RWPE2 (cell line): Measurements from ENCODE around the gene EIF1AD.
A peak's percentile ranks its signal among the peaks of the same experiment; 100 is the strongest.

Experiments
- ATAC-seq: fragments of 200-7000 bp; cut with Tn5 transposase; 3 replicates; pipeline ENCODE4 v1.9.1; 2021; ENCODE audit warnings: low read depth
- DNase-seq: peaks from one replicate; pipeline ENCODE4 v3.0.0-alpha.2; 2020; ENCODE audit warnings: low spot score
- H3K27ac ChIP-seq: fragments of 450-650 bp; 2 replicates; pipeline ENCODE4 v1.5.1; 2017; ENCODE audit warnings: mild to moderate bottlenecking; ENCODE audit not compliant: poor library complexity, severe bottlenecking
- H3K27me3 ChIP-seq: fragments of 250-450 bp; sonication (Bioruptor Pico); 2 replicates; pipeline ENCODE4 v1.5.1; 2021; ENCODE audit warnings: mild to moderate bottlenecking, moderate library complexity; ENCODE audit not compliant: insufficient read depth, poor library complexity, severe bottlenecking
- H3K36me3 ChIP-seq: fragments of 250-450 bp; sonication (Bioruptor Pico); 2 replicates; pipeline ENCODE4 v1.5.1; 2020; ENCODE audit warnings: low read depth, mild to moderate bottlenecking, moderate library complexity
- H3K4me1 ChIP-seq: fragments of 250-450 bp; sonication (Bioruptor Pico); 2 replicates; pipeline ENCODE4 v1.5.1; 2021; ENCODE audit warnings: mild to moderate bottlenecking, moderate library complexity; ENCODE audit not compliant: insufficient read depth, poor library complexity, severe bottlenecking
- H3K4me3 ChIP-seq: fragments of 250-450 bp; sonication (Bioruptor Pico); 2 replicates; pipeline ENCODE4 v1.5.1; 2021; ENCODE audit warnings: mild to moderate bottlenecking, moderate library complexity; ENCODE audit not compliant: severe bottlenecking
- H3K9me3 ChIP-seq: fragments of 250-450 bp; sonication (Bioruptor Pico); 2 replicates; pipeline ENCODE4 v1.5.1; 2021; ENCODE audit warnings: mild to moderate bottlenecking, moderate library complexity; ENCODE audit not compliant: severe bottlenecking
- TF ChIP-seq, protein P1 (sequence below): fragments of 450-650 bp; IDR thresholded peaks from one replicate; pipeline ENCODE4 v1.5.1; 2017; ENCODE audit warnings: mild to moderate bottlenecking, moderate library complexity; ENCODE audit not compliant: poor library complexity, severe bottlenecking

EIF1AD gene

DNA sequence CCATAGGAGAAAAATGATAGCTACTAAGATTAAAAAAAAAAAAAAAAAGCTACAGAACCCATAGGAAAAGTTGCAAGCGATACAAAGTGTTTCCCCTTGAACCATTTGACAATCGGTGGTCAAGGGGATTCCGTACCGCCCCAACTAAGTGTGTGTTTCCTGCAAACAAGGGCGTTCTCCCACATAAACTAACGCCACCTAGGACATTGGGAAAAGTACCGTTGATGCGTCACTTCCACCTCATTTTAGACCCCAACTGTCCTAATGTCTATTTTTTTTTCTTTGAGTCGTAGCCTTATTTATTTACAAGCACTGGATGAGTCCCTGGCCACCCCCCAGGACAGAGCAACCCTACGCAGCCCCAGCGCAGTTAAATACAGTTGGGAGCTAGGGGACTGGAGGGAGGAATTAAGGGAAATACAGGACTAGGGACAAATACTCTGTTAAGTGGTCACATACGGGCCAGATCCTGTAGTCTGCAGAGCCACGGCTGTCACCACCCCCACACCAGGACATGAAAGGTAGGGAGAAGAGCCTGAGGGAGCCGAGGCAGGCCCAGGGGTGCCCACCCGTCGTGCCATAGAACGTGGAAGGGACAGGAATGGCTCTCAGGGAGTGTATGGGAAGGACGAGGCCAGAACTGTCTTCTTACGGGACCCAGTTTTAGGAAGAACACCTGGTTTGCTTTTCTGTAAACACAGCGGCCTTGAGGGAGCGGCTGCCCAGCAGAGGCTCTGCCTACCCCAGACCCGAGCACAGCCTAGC, 19.0 kb downstream of the EIF1AD start:
- TF ChIP-seq, protein P1, sequence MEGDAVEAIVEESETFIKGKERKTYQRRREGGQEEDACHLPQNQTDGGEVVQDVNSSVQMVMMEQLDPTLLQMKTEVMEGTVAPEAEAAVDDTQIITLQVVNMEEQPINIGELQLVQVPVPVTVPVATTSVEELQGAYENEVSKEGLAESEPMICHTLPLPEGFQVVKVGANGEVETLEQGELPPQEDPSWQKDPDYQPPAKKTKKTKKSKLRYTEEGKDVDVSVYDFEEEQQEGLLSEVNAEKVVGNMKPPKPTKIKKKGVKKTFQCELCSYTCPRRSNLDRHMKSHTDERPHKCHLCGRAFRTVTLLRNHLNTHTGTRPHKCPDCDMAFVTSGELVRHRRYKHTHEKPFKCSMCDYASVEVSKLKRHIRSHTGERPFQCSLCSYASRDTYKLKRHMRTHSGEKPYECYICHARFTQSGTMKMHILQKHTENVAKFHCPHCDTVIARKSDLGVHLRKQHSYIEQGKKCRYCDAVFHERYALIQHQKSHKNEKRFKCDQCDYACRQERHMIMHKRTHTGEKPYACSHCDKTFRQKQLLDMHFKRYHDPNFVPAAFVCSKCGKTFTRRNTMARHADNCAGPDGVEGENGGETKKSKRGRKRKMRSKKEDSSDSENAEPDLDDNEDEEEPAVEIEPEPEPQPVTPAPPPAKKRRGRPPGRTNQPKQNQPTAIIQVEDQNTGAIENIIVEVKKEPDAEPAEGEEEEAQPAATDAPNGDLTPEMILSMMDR = no peak
- no peak for DNase-seq

DNA sequence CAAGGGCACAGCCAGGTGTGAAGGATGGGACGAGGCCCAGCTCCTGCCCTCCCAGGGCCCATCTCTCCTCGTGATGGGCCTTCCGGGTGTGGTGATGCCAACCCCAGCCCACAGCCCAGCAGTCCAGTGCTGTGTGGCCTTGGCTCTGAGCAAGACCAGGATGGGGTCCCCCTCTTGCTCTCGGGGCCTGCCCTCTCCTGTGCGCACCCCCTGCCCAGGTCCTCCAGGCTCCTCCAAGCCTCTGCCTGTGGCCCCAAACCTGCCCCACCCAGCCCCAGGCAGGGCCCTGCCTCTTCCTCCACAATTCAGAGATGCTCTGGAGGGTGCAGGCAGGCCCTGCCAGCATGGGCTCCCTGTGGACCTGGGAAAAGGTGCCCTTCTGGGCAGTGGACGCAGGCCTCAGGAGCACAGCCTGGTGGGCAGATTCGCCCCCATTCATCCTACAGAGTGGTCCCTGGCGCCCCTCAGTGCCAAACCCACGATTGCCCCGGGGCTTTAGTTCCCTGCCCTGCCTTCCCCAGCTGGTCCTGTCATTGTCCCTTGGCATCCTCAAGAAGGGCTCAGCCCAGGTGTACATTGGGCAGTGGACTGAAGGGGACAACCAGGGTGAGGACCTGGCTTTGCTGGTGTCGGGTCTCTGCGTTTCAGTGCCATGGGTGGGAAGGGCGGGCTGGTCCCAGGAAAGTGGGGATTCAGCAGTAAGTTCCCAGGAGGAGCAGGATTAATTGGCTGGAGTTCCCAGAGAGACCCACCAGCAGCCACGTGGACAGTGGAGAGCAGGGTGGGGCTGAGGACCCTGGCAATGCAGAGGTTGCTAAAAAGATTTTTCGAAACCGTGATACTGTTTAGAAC, 19.8 kb downstream of the EIF1AD start:
- Histone ChIP-seq H3K4me1 (no peaks in the 10 kb centered on the region), H3K9me3 (no peaks in the 10 kb centered on the region), H3K4me3 (no peak overlapping the region), H3K27me3 (no peaks in the 10 kb centered on the region), H3K27ac (no peak overlapping the region), H3K36me3 (peaks cover 19% of the 10 kb centered on the region)
- ATAC-seq = peak; percentile 19; the same call in 2 of the 3 replicates
- TF ChIP-seq, protein P1 = no peak
- DNase-seq = no peak

More for the DNA sequence above, 19.0 kb downstream of the EIF1AD start:
- Histone ChIP-seq H3K27ac (no peak overlapping the region), H3K36me3 (peaks cover 11% of the 10 kb centered on the region; the same call in 1 of the 2 replicates), H3K9me3 (no peaks in the 10 kb centered on the region), H3K4me1 (no peaks in the 10 kb centered on the region), H3K27me3 (no peaks in the 10 kb centered on the region), H3K4me3 (no peak overlapping the region)
- ATAC-seq = no peak

DNA sequence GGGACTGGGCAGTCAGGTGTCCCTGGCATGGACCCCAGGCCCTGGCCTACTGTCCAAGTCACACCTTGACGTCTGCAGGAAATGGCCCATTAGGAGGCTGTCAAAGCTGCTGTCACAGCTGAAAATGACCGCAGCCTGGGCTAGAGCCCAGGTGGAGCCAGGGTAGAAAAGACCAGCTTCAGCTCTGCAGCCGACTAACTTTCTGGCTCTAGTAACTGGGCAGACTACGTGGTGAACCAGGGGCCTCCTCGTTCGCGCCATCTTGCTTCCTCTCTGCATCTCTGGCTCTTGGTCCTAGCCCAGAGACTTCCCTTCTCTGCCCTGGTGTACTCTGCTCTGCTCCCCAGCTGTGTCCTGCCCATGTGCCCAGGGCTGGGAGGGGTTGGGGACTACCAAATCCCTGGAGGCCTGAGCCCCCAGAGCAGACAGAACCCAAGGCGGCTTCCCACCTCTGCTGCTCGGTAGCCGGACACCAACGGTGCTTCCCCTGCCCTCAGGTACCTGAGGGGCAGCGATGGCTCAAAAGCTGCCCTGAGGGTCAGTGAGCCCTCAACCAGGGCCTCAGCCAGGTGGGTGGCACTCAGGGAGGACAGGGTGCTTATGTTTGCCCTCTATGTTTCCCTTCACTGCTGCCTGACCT, 20.7 kb downstream of the EIF1AD start:
- Histone ChIP-seq H3K27me3 (no peaks in the 10 kb centered on the region), H3K36me3 (peaks cover 27% of the 10 kb centered on the region), H3K4me1 (no peaks in the 10 kb centered on the region), H3K4me3 (no peak overlapping the region), H3K27ac (no peak overlapping the region), H3K9me3 (no peaks in the 10 kb centered on the region)
- TF ChIP-seq, protein P1 = no peak
- no peak for DNase-seq
- ATAC-seq = peak; percentile 5; the same call in 1 of the 3 replicates

DNA sequence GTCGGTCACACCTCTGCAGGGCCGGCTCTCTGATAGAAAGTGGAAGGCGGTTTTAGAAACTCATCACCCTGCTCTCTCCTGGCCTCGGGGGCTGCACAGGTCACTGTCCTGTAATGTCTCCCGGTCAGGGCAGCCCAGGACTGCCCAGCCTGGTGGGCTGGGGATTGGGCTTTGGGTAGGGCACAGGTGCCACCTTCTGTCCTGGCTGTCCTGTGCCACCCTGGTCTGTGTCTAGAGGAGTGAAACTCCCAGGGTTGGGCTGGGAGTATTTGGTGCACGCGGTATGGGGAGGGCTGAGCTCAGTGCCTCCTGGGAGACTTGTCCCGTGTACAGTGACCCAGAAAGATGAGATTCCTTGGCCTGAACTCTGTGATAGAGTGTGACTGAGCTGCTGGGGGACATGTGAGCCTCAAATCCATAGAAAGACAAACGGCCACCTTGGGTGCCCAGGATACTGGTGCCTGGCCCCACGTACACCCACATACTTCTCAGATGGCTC, 22.6 kb downstream of the EIF1AD start:
- Histone ChIP-seq H3K27ac (no peak overlapping the region), H3K36me3 (peaks cover 33% of the 10 kb centered on the region), H3K4me3 (no peak overlapping the region), H3K9me3 (no peaks in the 10 kb centered on the region), H3K27me3 (no peaks in the 10 kb centered on the region), H3K4me1 (no peaks in the 10 kb centered on the region)
- DNase-seq = no peak
- ATAC-seq = peak; percentile 9; the same call in 1 of the 3 replicates
- TF ChIP-seq, protein P1 = no peak
